Neuronal stem cell (in vitro differentiated cells): ENCODE measurements around the gene THOC1.

Source experiments
- DNase-seq: peaks from one replicate; pipeline ENCODE4 v3.0.0-alpha.2; 2013; ENCODE audit warnings: low spot score
- H2AFZ ChIP-seq: one replicate; pipeline ENCODE4 v1.6.1; 2013; ENCODE audit warnings: mild to moderate bottlenecking, low read length, inconsistent platforms
- H2AK5ac ChIP-seq: 2 replicates; pipeline ENCODE4 v1.6.1; 2013; ENCODE audit warnings: low read depth, mild to moderate bottlenecking, inconsistent platforms, low read length, moderate library complexity, mixed read lengths
- H2BK120ac ChIP-seq: 2 replicates; pipeline ENCODE4 v1.6.1; 2013; ENCODE audit warnings: low read depth, mild to moderate bottlenecking, inconsistent platforms, low read length, moderate library complexity, mixed read lengths
- H2BK12ac ChIP-seq: one replicate; pipeline ENCODE4 v1.6.1; 2013; ENCODE audit warnings: low read length, inconsistent platforms
- H2BK15ac ChIP-seq: 2 replicates; pipeline ENCODE4 v1.6.1; 2013; ENCODE audit warnings: mild to moderate bottlenecking, low read length, inconsistent platforms, mixed read lengths
- H2BK5ac ChIP-seq: one replicate; pipeline ENCODE4 v1.6.1; 2013; ENCODE audit warnings: inconsistent platforms, mild to moderate bottlenecking, low read length, moderate library complexity
- H3K14ac ChIP-seq: one replicate; pipeline ENCODE4 v1.6.1; 2013; ENCODE audit warnings: low read length, inconsistent platforms
- H3K18ac ChIP-seq: 2 replicates; pipeline ENCODE4 v1.6.1; 2013; ENCODE audit warnings: low read length, inconsistent platforms
- H3K23ac ChIP-seq: 2 replicates; pipeline ENCODE4 v1.6.1; 2013; ENCODE audit warnings: low read depth, mild to moderate bottlenecking, mixed read lengths, low read length, inconsistent platforms; ENCODE audit not compliant: poor library complexity
- H3K27ac ChIP-seq: replicated peaks from 3 replicates; pipeline ENCODE4 v1.5.1; 2013; ENCODE audit warnings: low read length, inconsistent platforms
- H3K27me3 ChIP-seq, 3 experiments: 2 replicates each; pipeline ENCODE4 v1.6.1; 2013; ENCODE audit warnings: low read length in 3 of 3, mild to moderate bottlenecking in 2 of 3, inconsistent platforms in 1 of 3, low read depth in 1 of 3, mixed read lengths in 1 of 3, moderate library complexity in 1 of 3; ENCODE audit not compliant: control insufficient read depth in 3 of 3, insufficient read depth in 3 of 3
- H3K36me3 ChIP-seq, 2 donors: replicated peaks in 1 of 2; 2 replicates each; pipeline ENCODE4 v1.6.1; 2013; ENCODE audit warnings: low read length in 2 of 2; ENCODE audit not compliant: control insufficient read depth in 2 of 2, insufficient read depth in 2 of 2
- H3K4ac ChIP-seq: 2 replicates; pipeline ENCODE4 v1.6.1; 2013; ENCODE audit warnings: inconsistent platforms, mild to moderate bottlenecking, low read length, moderate library complexity
- H3K4me1 ChIP-seq, 2 donors: 1 replicate in 1 of 2; 2 replicates in 1 of 2; pipeline ENCODE4 v1.6.1; 2013; ENCODE audit warnings: low read length in 2 of 2, low read depth in 1 of 2; ENCODE audit not compliant: control insufficient read depth in 2 of 2, insufficient read depth in 1 of 2
- H3K4me2 ChIP-seq: one replicate; pipeline ENCODE4 v1.6.1; 2013; ENCODE audit warnings: mild to moderate bottlenecking, low read length, inconsistent platforms; ENCODE audit not compliant: insufficient read depth, poor library complexity, severe bottlenecking
- H3K4me3 ChIP-seq, 2 donors: 2 replicates each; pipeline ENCODE4 v1.5.1; 2013; ENCODE audit warnings: low read length in 2 of 2, mild to moderate bottlenecking in 2 of 2, inconsistent platforms in 1 of 2, moderate library complexity in 1 of 2
- H3K79me1 ChIP-seq: one replicate; pipeline ENCODE4 v1.6.1; 2013; ENCODE audit warnings: low read depth, mild to moderate bottlenecking, inconsistent platforms, low read length, moderate library complexity
- H3K9ac ChIP-seq: one replicate; pipeline ENCODE4 v1.6.1; 2013; ENCODE audit warnings: mild to moderate bottlenecking, low read depth, low read length, inconsistent platforms; ENCODE audit not compliant: poor library complexity
- H3K9me3 ChIP-seq, 2 donors: replicated peaks in 1 of 2; 2 replicates each; pipeline versions ENCODE3 to v1.6.1; 2013; ENCODE audit warnings: low read length in 2 of 2, mild to moderate bottlenecking in 2 of 2, inconsistent platforms in 1 of 2, low read depth in 1 of 2, mixed read lengths in 1 of 2, moderate library complexity in 1 of 2; ENCODE audit not compliant: control insufficient read depth in 2 of 2, insufficient read depth in 1 of 2
- H4K8ac ChIP-seq: one replicate; pipeline ENCODE4 v1.6.1; 2013; ENCODE audit warnings: low read depth, mild to moderate bottlenecking, inconsistent platforms, low read length, moderate library complexity
- H4K91ac ChIP-seq: one replicate; pipeline ENCODE4 v1.6.1; 2013; ENCODE audit warnings: low read length, low read depth, mild to moderate bottlenecking, inconsistent platforms; ENCODE audit not compliant: poor library complexity
- WGBS, 2 donors: extraction: QIAGEN DNeasy Blood & Tissue Kit; methylation state at CpG; one replicate each; pipeline ENCODE4 v1.1.7; 2013; ENCODE audit warnings: missing lambda C conversion rate in 2 of 2, mixed read lengths in 1 of 2; ENCODE audit not compliant: insufficient read length in 2 of 2, insufficient replicate concordance in 1 of 2; ENCODE audit errors: extremely low coverage in 2 of 2; 5-methylcytosine and 5-hydroxymethylcytosine counted together

The THOC1 gene

GRCh38 chr18:286515-287310 is 18.9 kb upstream of the THOC1 start:
- H3K4ac ChIP-seq, result no peak overlapping the region
- H2BK12ac ChIP-seq, result no peak overlapping the region
- H4K91ac ChIP-seq, result no peak overlapping the region
- no peaks in the 10 kb centered on the region for H3K27me3 ChIP-seq
- H2BK15ac ChIP-seq, result no peak overlapping the region
- H3K18ac ChIP-seq, result no peak overlapping the region
- no peak overlapping the region for H2BK5ac ChIP-seq
- no peak overlapping the region for H2AK5ac ChIP-seq
- no peak overlapping the region for H3K14ac ChIP-seq
- no peak overlapping the region for H3K9ac ChIP-seq
- no peak for DNase-seq
- no peak overlapping the region for H3K4me2 ChIP-seq
- no CpG with 5 or more reads among the region's 8 CpGs for WGBS, 2 donors
- H3K4me3 ChIP-seq, result no peak overlapping the region
- no peak overlapping the region for H2BK120ac ChIP-seq
- no peaks in the 10 kb centered on the region for H3K9me3 ChIP-seq
- H2AFZ ChIP-seq, result no peak overlapping the region
- no peak overlapping the region for H3K23ac ChIP-seq
- no peak overlapping the region for H3K27ac ChIP-seq
- no peaks in the 10 kb centered on the region for H3K79me1 ChIP-seq
- no peak overlapping the region for H4K8ac ChIP-seq
- no peaks in the 10 kb centered on the region for H3K36me3 ChIP-seq
- no peaks in the 10 kb centered on the region for H3K4me1 ChIP-seq

- no peak overlapping the region for H2AK5ac ChIP-seq
- H3K36me3 ChIP-seq, result no peaks in the 10 kb centered on the region
- H4K8ac ChIP-seq, result no peak overlapping the region
- no peaks in the 10 kb centered on the region for H3K79me1 ChIP-seq
- no peak overlapping the region for H3K9ac ChIP-seq
- no peak overlapping the region for H3K18ac ChIP-seq
- no peak overlapping the region for H4K91ac ChIP-seq
- H2AFZ ChIP-seq, result no peak overlapping the region
- DNase-seq, result no peak
- no peak overlapping the region for H3K4ac ChIP-seq
- no peaks in the 10 kb centered on the region for H3K4me1 ChIP-seq
- H2BK12ac ChIP-seq, result no peak overlapping the region
- WGBS, 2 donors, result no CpG with 5 or more reads among the region's 6 CpGs
- no peak overlapping the region for H2BK120ac ChIP-seq
- H3K27ac ChIP-seq, result no peak overlapping the region
- no peak overlapping the region for H2BK5ac ChIP-seq
- no peaks in the 10 kb centered on the region for H3K27me3 ChIP-seq
- no peak overlapping the region for H3K23ac ChIP-seq
- no peak overlapping the region for H3K4me2 ChIP-seq
- no peak overlapping the region for H3K14ac ChIP-seq
- H2BK15ac ChIP-seq, result no peak overlapping the region
- no peaks in the 10 kb centered on the region for H3K9me3 ChIP-seq
- no peak overlapping the region for H3K4me3 ChIP-seq
Observed at GRCh38 chr18:285817-286216, 18.0 kb upstream of the THOC1 start.

- Histone ChIP-seq H4K8ac (no peak overlapping the region), H3K18ac (no peak overlapping the region), H3K9ac (no peak overlapping the region), H3K36me3 (no peaks in the 10 kb centered on the region), H3K79me1 (no peaks in the 10 kb centered on the region), H2BK5ac (no peak overlapping the region), H3K14ac (no peak overlapping the region), H2AK5ac (no peak overlapping the region), H2BK12ac (no peak overlapping the region), H4K91ac (no peak overlapping the region), H3K9me3 (no peaks in the 10 kb centered on the region), H3K4me1 (no peaks in the 10 kb centered on the region), H3K4me3 (no peak overlapping the region), H2BK15ac (no peak overlapping the region), H3K23ac (no peak overlapping the region), H3K4me2 (no peak overlapping the region), H2AFZ (no peak overlapping the region), H3K27ac (no peak overlapping the region), H3K27me3 (no peaks in the 10 kb centered on the region), H2BK120ac (no peak overlapping the region), H3K4ac (no peak overlapping the region)
- no CpG with 5 or more reads among the region's 2 CpGs for WGBS, 2 donors
- DNase-seq, result no peak
Observed at GRCh38 chr18:275486-275885, 7.6 kb upstream of the THOC1 start.

- no peak overlapping the region for H3K14ac ChIP-seq
- no peak overlapping the region for H3K9ac ChIP-seq
- no peaks in the 10 kb centered on the region for H3K9me3 ChIP-seq
- no peak overlapping the region for H3K23ac ChIP-seq
- no peak overlapping the region for H2BK15ac ChIP-seq
- no peak overlapping the region for H2BK12ac ChIP-seq
- H2AFZ ChIP-seq, result no peak overlapping the region
- no peak for DNase-seq
- no peak overlapping the region for H3K18ac ChIP-seq
- no peak overlapping the region for H4K8ac ChIP-seq
- no peak overlapping the region for H2BK120ac ChIP-seq
- no peak overlapping the region for H3K4me2 ChIP-seq
- H3K27ac ChIP-seq, result no peak overlapping the region
- no peak overlapping the region for H2BK5ac ChIP-seq
- no peak overlapping the region for H2AK5ac ChIP-seq
- no peak overlapping the region for H3K4ac ChIP-seq
- H3K36me3 ChIP-seq, result no peaks in the 10 kb centered on the region
- WGBS, 2 donors, result no CpG with 5 or more reads among the region's 8 CpGs
- H3K4me1 ChIP-seq, result no peaks in the 10 kb centered on the region
- H3K27me3 ChIP-seq, result no peaks in the 10 kb centered on the region
- no peak overlapping the region for H3K4me3 ChIP-seq
- H3K79me1 ChIP-seq, result no peaks in the 10 kb centered on the region
- no peak overlapping the region for H4K91ac ChIP-seq
Observed at GRCh38 chr18:274313-274712, 6.5 kb upstream of the THOC1 start.
